GM12891 (cell line): ENCODE results near the gene ZBTB38.

Source experiments
- POLR2A ChIP-seq: IDR thresholded peaks from 2 replicates; pipeline ENCODE4 v1.6.1; 2011; ENCODE audit warnings: low read depth, low read length, control low read depth
- TAF1 ChIP-seq: IDR thresholded peaks from 2 replicates; pipeline ENCODE4 v1.6.1; 2011; ENCODE audit warnings: low read depth, low read length, control low read depth

DNA sequence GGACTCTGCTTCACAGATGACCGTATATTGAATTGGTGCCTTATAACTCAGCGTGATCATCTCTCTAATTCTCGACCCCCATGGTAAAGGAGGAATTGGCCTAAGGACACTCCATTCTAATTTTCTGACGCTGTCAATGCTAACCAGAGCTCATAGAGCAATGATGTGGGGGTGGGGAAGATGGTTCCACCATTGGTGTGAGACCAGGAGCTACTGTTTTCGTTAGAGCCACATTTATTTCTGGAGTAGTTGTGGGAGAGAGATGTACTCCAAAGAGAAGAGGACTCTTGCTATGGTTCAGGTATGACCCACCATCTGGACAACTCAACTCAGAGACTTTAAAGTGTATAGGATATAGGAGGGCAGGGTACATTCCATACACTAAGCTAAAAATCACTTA is 16.3 kb downstream of the ZBTB38 start:
- TF ChIP-seq POLR2A (no peak), TAF1 (no peak)
